ENCODE results near the gene IQSEC2.

Gene IQSEC2

DNA sequence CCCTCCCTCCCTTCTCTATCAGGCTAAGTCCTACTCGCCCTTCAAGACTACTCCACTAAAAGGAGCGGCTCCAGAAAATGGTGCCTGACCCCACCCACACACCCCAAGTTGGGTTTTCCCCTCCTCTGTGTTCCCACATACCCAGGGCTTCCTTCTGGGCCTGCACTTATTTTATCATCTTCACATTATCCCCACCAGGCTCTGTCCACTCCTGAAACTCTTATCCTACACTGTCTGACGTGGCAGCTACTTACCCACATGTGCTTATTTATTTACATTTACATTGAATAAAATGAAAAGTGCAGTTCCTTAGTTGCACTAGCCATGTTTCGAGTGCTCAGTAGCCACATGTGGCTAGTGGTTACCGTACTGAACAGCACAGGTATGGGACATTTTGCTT, 51.3 kb downstream of the IQSEC2 start:
- no peak overlapping the region for H3K4me3 ChIP-seq (ENCODE audit: low read length)
- no peak for DNase-seq
- no peaks in the 10 kb centered on the region for H3K4me1 ChIP-seq (ENCODE audit: low read length)
- no peak overlapping the region for H2AFZ ChIP-seq (ENCODE audit: low read length)
- no peaks in the 10 kb centered on the region for H3K9me2 ChIP-seq (replicated peaks; ENCODE audit: insufficient read depth, low read length)
- H3K36me3 ChIP-seq (replicated peaks; ENCODE audit: insufficient read depth, low read length): no peaks in the 10 kb centered on the region
- peaks cover under 1% of the 10 kb centered on the region; the same call in 1 of the 2 replicates for H3K79me2 ChIP-seq (ENCODE audit: low read length)
- no peak overlapping the region for H3K4me2 ChIP-seq (ENCODE audit: low read depth, low read length)
- no peaks in the 10 kb centered on the region for H3K9me3 ChIP-seq (replicated peaks; ENCODE audit: insufficient read depth, low read length)
- H3F3A ChIP-seq (ENCODE audit: insufficient read depth, low read length): no peaks in the 10 kb centered on the region
- no peaks in the 10 kb centered on the region for H3K27me3 ChIP-seq (replicated peaks; ENCODE audit: insufficient read depth, low read length)
- TF ChIP-seq EZH2 (optimal IDR thresholded peaks at IDR 0.05; ENCODE audit: low read depth, low read length): no peak
- TF ChIP-seq, protein P1, sequence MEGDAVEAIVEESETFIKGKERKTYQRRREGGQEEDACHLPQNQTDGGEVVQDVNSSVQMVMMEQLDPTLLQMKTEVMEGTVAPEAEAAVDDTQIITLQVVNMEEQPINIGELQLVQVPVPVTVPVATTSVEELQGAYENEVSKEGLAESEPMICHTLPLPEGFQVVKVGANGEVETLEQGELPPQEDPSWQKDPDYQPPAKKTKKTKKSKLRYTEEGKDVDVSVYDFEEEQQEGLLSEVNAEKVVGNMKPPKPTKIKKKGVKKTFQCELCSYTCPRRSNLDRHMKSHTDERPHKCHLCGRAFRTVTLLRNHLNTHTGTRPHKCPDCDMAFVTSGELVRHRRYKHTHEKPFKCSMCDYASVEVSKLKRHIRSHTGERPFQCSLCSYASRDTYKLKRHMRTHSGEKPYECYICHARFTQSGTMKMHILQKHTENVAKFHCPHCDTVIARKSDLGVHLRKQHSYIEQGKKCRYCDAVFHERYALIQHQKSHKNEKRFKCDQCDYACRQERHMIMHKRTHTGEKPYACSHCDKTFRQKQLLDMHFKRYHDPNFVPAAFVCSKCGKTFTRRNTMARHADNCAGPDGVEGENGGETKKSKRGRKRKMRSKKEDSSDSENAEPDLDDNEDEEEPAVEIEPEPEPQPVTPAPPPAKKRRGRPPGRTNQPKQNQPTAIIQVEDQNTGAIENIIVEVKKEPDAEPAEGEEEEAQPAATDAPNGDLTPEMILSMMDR (IDR thresholded peaks at IDR 0.05; ENCODE audit: low read length): no peak
- no peak for TF ChIP-seq EZH2phosphoT487 (IDR thresholded peaks at IDR 0.05; ENCODE audit: low read length)
- H3K27ac ChIP-seq (ENCODE audit: low read length): no peak overlapping the region
- no peaks in the 10 kb centered on the region for H4K20me1 ChIP-seq (ENCODE audit: insufficient read depth, low read length)
- no peak overlapping the region for H3K9ac ChIP-seq (ENCODE audit: low read length)

DNA sequence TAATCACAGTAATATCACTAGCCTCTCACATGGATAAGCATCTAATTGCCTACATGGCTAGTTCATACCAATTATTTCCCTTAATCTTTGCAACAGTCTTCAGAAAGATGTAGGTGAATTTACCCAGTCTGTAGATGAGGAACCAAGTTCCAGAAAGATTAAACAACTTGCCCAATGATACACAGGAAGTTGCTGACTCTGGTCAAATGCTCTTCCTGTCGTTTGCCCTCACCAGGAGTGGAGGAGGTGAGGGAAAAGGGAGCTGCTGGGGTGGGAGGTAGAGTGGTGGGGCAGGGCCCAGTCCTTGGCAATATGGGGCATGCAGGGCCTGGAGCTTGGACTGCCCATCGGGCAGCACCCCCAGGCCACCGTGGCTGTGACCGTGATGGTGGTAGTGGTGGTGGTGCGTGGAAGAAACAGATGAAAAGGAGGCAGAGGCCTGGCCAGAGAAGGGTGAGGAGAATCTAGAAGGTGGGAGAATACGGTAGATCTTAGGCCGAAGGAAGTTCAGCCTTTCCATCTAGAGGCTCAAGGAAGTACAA, 54.1 kb downstream of the IQSEC2 start:
- no peak overlapping the region for H3K27ac ChIP-seq (ENCODE audit: low read length)
- H3K27me3 ChIP-seq (replicated peaks; ENCODE audit: insufficient read depth, low read length): no peaks in the 10 kb centered on the region
- H2AFZ ChIP-seq (ENCODE audit: low read length): no peak overlapping the region
- no peaks in the 10 kb centered on the region for H3K9me2 ChIP-seq (replicated peaks; ENCODE audit: insufficient read depth, low read length)
- no peaks in the 10 kb centered on the region for H3F3A ChIP-seq (ENCODE audit: insufficient read depth, low read length)
- H3K4me2 ChIP-seq (ENCODE audit: low read depth, low read length): no peak overlapping the region
- no peak overlapping the region for H3K9ac ChIP-seq (ENCODE audit: low read length)
- no peak overlapping the region for H3K4me3 ChIP-seq (ENCODE audit: low read length)
- no peak for TF ChIP-seq EZH2phosphoT487 (IDR thresholded peaks at IDR 0.05; ENCODE audit: low read length)
- no peak for TF ChIP-seq EZH2 (optimal IDR thresholded peaks at IDR 0.05; ENCODE audit: low read depth, low read length)
- TF ChIP-seq, protein P1 (IDR thresholded peaks at IDR 0.05; ENCODE audit: low read length): no peak
- H3K4me1 ChIP-seq (ENCODE audit: low read length): peaks cover 8% of the 10 kb centered on the region
- DNase-seq: no peak
- H3K9me3 ChIP-seq (replicated peaks; ENCODE audit: insufficient read depth, low read length): no peaks in the 10 kb centered on the region
- peaks cover 28% of the 10 kb centered on the region for H3K79me2 ChIP-seq (ENCODE audit: low read length)
- no peaks in the 10 kb centered on the region for H3K36me3 ChIP-seq (replicated peaks; ENCODE audit: insufficient read depth, low read length)
- H4K20me1 ChIP-seq (ENCODE audit: insufficient read depth, low read length): peaks cover 14% of the 10 kb centered on the region

DNA sequence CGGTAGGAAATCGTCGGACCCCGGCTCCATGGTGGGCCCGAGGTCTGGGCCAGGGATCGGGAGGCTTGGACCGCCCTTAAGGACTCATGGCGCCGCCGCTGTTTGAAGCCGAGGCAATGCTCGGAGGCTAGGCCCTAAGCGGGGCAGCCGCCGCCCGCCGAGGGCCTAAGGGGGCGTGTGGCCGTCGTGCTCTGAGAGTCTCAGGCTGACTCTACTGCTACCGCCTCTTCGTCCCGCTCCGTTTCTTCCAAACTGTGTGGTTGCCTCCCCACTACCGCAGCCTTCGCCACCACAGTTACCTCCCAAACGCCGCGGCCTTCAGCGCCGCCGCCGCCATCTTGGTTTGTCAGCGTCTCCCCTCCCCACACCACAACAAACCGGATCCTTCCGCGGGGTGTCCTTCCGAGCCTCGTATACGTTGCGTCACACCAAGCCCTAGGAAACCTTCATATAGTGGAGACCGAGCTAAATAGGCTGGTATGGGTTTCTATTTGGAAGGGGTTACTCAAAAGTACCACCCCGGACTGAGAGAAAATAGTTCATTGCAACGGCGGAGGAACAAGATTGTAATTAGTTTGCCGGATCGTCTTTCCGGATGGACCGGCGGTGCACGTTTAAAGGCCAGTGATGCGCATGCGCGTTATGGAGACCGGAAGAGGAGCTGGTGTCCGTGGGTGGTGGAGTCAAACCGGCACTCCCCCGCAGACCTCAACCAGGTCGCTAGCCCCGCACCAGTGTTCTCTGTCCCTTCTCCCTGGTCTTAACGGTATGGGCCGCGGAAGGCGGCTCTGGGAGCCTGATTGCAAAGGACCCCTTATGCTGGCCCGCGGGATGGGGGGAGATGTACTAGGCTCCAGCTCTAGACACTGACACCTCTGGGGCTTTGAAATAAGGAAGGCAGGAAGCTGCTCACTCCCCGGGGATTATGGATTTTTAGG, 56.3 kb downstream of the IQSEC2 start, which contains the start of gene KDM5C:
TSS of gene KDM5C (minus strand) at position 348 of the 938 bp plus-strand sequence. CDS start at position 30, 318 bp downstream.
- Histone ChIP-seq H2AFZ (ENCODE audit: low read length) (peak within 1 kb of the TSS; percentile 89), H3K27ac (ENCODE audit: low read length) (peak within 1 kb of the TSS; percentile 65; the same call in 1 of the 2 replicates), H3K9ac (ENCODE audit: low read length) (peak within 1 kb of the TSS; percentile 96), H3K4me2 (ENCODE audit: low read depth, low read length) (peak within 1 kb of the TSS; percentile 98), H3K9me3 (replicated peaks; ENCODE audit: insufficient read depth, low read length) (no peaks in the 10 kb centered on the region), H3K36me3 (replicated peaks; ENCODE audit: insufficient read depth, low read length) (peaks cover 2% of the 10 kb centered on the region; the same call in 1 of the 2 replicates), H3K4me3 (ENCODE audit: low read length) (peak within 1 kb of the TSS; percentile 88), H3F3A (ENCODE audit: insufficient read depth, low read length) (no peaks in the 10 kb centered on the region), H3K27me3 (replicated peaks; ENCODE audit: insufficient read depth, low read length) (no peaks in the 10 kb centered on the region), H3K9me2 (replicated peaks; ENCODE audit: insufficient read depth, low read length) (no peaks in the 10 kb centered on the region), H3K79me2 (ENCODE audit: low read length) (peaks cover 49% of the 10 kb centered on the region), H4K20me1 (ENCODE audit: insufficient read depth, low read length) (peaks cover 27% of the 10 kb centered on the region), H3K4me1 (ENCODE audit: low read length) (peaks cover 8% of the 10 kb centered on the region)
- TF ChIP-seq EZH2phosphoT487 (IDR thresholded peaks at IDR 0.05; ENCODE audit: low read length): no peak
- DNase-seq: peak; percentile 95

Measured in MM.1S (cell line).